Hepatic stellate cell (primary cell): Measurements from ENCODE around the gene ZFC3H1.

ENCODE experiments used
- DNase-seq: peaks from one replicate; pipeline ENCODE4 v3.0.0; 2011; ENCODE audit warnings: low spot score

The ZFC3H1 gene

DNA sequence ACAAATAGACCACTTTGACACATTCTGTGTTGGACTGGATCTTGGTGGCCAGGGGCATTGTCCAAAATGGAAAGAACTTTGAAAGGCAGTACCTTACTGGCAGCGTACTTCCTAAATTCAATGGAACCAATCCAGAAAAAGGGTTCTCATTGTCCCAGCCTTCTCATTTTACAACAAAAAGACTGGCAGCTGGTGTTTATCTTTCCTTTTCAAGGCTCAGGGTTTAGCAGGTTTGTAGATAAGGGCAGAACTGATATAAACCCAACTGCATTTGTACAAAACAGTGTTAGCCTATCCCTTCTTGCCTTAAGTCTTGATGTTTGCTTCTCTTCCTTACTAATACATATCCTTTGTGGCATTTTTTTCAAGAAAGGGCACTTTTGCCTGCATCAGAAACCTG is 8.2 kb upstream of the ZFC3H1 start:
- no peak for DNase-seq

GRCh38 chr12:71671311-71671710 is 7.7 kb upstream of the ZFC3H1 start:
- no peak for DNase-seq

DNA sequence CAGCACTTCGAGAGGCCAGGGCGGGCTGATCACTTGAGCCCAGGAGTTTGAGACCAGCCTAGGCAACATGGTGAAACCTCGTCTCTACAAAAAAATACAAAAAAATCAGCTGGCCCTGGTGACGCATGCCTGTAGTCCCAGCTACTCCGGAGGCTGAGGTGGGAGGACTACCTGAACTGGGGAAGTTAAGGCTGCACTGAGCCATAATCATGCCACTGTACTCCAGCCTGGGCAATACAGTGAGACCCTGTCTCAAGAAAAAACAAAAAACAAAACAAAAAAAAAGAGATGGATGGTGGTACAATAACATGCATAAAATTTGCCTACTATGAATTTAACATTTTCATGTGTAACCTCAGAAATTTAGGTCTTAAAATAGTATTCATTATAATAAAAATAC is 2.6 kb upstream of the ZFC3H1 start:
- DNase-seq: no peak

- DNase-seq: no peak
These were observed 1.4 kb upstream of the ZFC3H1 start for GRCh38 chr12:71665090-71665463.

DNA sequence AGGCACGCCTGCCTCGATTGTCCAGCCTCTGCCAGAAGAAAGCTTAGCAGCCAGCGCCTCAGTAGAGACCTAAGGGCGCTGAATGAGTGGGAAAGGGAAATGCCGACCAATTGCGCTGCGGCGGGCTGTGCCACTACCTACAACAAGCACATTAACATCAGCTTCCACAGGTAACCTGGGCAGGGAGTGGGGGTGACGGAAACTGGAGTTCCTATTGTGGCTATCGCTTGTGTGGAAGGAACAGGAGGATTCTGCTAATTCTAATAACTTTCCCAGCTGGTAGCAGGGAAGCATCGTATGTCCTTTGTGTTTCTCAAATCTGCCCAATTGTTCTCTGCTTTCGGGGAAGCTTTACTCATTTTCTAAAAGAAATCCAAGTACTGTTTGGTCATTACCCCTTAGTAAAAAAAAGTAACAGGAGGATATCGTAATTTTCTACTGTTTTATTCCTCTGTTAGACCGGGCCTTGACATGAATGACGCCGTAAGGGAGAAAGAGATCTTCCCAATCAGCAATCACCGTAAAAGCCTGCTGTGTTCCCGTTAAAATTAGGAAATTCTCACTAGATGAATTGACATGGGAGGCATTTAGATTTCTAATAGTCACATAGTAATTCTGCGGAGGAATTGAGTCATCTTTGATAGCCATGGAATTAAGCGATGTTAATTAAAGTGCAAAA is 902 bp upstream of the ZFC3H1 start:
- DNase-seq: no peak

GRCh38 chr12:71662849-71663560 is 643 bp downstream of the ZFC3H1 start:
- peak; percentile 40 for DNase-seq

GRCh38 chr12:71661977-71662530 is 1.6 kb downstream of the ZFC3H1 start:
- DNase-seq: peak; percentile 38

DNA sequence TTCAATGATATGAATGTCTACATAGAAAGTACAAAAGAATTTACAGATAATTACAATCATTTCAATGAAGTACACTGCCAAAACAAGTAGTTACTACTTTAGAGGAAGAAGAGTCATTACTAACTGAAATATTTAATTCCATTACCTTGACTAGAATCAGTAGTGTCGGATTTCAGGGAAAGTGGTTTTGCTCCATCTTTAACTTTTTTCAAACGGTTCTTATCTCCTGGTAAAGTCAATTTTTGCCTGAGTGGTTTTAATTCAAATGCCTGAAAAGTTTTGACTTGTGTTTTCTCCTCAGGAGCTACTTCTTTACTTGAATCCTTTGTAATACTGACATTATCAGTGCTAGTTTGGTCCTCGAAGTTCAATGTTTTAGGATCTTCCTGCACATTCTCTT is 6.9 kb downstream of the ZFC3H1 start:
- no peak for DNase-seq

DNA sequence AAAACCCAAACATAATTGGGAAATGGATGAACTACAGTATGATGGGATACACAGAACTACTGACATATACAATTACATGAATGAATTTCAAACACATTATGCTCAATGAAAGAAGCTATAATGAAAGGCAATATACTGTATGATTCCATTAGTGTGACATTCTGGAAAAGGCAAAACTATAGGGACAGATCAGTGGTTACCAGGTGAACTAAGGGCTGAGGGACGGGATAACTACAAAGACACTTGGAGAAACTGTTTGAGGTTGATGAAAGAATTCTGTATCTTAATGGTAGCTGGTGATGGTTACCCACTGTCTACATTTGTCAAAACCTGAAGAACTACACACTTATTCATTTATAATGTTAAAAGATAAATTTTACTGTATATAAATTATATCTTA is 7.7 kb downstream of the ZFC3H1 start:
- DNase-seq: no peak

- DNase-seq: no peak
These were observed 8.2 kb downstream of the ZFC3H1 start for GRCh38 chr12:71655495-71655894.

DNA sequence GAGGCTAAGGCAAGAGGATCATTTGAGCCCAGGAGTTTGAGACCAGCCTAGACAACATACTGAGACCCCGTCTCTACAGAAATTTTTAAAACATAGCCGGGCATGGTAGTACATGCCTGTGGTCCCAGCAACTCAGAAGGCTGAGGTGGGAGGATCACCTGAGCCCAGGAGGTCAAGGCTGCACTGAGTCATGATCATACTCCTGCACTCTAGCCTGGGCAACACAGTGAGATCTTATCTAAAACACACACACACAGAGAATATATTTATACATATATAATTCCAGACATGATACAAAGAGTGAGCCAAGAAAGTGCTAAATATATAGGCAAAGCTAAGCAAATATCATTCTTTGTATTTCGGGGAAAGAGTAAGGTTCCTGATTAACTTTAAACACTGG is 9.4 kb downstream of the ZFC3H1 start:
- DNase-seq: no peak

GRCh38 chr12:71653137-71653536 is 10.5 kb downstream of the ZFC3H1 start:
- no peak for DNase-seq

DNA sequence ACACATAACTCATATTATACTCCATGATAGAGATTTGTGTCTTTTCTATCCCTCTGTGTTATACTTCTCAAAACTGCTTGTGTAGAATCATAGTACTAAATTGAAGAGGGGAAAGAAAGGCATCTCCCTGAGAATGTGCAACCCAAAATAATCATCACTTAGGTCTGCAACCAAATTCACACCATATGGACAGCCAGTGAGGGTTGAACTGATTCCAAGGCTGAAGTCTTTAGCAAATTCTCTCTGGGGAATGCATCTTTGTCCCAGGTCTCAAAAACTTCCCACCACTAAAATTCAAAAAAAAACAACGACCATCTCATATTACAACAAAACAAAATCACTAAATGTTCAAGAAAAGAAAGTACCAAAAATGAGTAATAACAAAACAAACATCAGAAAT is 11.0 kb downstream of the ZFC3H1 start:
- no peak for DNase-seq

DNA sequence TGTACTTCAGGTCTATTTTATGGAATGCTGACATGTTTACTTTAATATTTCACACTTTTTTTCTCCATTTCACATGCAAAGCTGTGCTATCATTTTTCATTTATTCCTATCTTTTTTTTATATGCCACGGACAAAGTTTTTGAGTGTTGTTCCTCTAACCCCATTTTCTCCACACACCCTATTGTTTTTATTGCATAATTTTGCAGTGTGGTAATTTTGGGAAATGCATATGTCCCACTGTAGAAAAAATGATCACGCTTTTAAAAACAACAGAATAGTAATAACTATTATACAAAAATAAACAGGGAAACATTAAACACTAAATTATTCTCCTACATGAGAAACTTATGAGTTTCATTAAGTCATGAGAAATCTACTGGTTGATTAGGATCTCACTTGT is 14.2 kb downstream of the ZFC3H1 start:
- no peak for DNase-seq

DNA sequence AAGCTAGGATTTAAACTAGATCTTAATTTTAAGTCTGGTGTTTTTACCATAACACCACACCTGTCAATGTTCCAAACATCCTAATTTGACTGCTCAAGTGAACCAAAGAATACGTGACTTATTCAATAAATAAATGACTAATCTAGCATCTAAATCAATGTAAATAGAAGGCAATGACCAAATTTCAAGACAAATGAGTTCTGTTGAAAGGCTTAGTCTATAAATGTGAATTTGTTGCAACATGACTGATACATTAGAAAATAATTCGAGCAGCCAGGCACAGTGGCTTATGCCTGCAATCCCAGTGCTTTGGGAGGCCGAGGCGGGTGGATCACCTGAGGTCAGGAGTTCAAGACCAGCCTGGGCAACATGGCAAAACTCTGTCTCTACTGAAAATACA is 15.1 kb downstream of the ZFC3H1 start:
- no peak for DNase-seq

GRCh38 chr12:71646512-71646911 is 17.1 kb downstream of the ZFC3H1 start:
- DNase-seq: no peak

- no peak for DNase-seq
These were observed 18.4 kb downstream of the ZFC3H1 start for GRCh38 chr12:71645268-71645667.

DNA sequence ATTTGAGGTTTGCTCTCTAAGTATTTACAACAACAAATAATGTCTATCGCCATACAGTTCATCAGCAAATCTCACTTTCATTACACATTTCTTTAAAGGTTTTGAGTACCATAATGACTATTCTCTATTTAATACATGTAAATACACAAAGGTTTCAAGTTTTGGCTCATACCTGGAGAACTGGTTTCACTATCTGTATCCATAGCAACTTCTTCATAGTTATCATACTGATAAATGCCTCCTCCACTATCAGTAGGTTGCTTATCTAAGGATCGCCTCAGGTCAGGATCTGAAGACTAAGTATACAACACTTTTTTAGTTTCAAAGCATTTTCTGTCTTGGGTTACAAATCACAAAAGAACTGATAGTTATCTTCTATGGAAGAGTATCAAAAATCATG is 21.4 kb downstream of the ZFC3H1 start:
- DNase-seq: no peak

DNA sequence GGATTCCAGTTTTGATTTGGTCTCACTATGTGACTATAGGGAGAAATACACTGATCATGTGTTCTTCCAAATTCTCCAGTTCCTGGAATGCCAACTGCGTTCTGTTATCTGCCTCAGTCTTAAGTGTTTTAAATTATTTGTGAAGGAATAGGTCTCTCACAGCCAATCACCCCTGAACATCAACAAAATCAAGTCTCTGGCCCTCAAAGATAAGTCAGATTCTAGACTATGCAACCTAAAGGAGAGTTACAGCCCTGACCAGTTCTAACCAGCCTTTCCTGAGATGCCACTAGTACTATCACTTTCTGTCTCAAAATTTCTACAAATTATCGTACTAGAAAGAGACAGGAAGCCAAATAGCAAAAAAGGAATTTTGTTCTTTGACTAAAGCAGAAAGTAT is 22.3 kb downstream of the ZFC3H1 start:
- DNase-seq: no peak

- DNase-seq: no peak
These were observed 23.3 kb downstream of the ZFC3H1 start for GRCh38 chr12:71640316-71640715.

GRCh38 chr12:71639341-71639760 is 24.3 kb downstream of the ZFC3H1 start:
- no peak for DNase-seq

- no peak for DNase-seq
These were observed 25.1 kb downstream of the ZFC3H1 start for GRCh38 chr12:71638499-71638898.

DNA sequence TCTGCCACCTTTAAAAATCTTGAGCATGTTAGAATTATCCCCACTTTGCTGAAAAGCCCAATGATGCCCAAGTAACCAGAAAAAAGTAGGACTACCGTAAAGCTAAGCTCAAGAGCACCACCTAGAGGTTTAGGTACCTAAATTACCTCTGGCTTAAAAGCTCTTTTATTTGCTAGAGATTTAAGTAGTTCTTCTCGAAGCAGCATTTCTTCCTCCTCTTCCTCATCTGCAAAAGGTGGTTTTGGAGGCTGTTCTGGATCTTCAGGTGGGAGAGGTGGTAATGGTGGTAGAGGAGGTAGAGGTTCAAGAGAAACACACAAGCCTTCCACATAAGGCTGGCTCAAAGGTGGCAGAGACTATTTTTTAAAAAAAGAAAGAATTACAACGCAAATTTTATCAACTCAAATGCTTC is 26.9 kb downstream of the ZFC3H1 start:
- peak; percentile 30 for DNase-seq
